ENCODE data around the gene DHX30. TPM values are rescaled to one million over a fixed set of nuclear protein-coding genes. Genes with fewer than 3 reads are reported as not detected.

DHX30 gene
- total and polyA plus RNA-seq, 2 of the 4 experiments (the other 2 are of a cell fraction): 55.6 to 57.2 TPM

DNA sequence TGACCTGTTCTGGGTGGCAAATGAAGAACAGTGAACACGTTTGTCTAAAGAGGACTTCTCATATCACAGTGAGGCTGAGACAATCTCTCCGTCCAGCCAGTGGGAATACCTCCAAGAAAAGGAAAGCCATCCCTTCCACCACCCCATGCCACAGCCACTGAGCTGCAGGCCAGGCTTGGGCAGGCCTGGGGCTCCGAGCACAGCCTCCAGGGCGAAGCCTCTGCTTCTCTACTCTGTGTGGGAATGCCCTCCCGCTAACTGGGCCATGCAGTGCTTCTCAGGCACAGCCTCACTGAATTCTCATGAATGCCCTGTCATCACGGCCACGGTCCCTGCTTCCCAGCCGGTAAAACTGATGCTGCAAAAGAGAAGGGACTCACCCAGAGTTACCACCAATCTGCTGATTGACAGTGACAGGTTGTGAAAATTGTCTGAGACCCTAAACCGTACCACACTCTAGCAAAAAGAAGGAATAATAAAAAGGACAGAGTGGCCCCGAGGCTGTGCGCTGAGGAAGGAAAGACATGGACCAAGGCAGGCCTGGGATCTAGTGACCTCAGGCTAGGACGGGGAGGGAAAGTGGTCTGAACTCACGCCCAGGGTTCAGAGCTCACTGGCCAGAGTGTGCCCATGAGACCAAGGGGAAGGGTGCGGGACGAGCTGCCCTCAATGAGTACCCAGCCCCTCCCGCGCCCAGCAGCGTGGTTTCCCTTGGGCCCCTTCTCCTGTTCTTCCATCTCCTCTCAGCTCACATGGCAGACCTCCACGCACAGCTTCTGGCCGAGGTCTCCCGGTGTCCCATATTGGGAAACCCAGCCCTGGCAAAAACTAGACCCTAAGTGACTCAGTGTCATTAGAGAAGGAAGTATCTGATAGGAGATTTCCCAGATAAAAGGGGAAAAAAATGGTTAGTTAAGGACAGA lies 52.8 kb downstream of the DHX30 start:
- peaks cover 9 to 28% of the 10 kb centered on the region in 2 experiments; a peak in 3 of 4 replicates for H3K79me1 ChIP-seq (ENCODE audit: low read depth in 1 of 2, low read length in 2 of 2)
- BruUV-seq (replicated peaks): no TSS peak
- no peaks in the 10 kb centered on the region for H3K27me3 ChIP-seq (ENCODE audit: control insufficient read depth, insufficient read depth, low read length)
- no peak for TF ChIP-seq MAFK (IDR thresholded peaks at IDR 0.05; ENCODE audit: low read depth, low read length)
- TF ChIP-seq MXI1 (IDR thresholded peaks at IDR 0.05; ENCODE audit: borderline replicate concordance, low read depth, low read length): no peak
- TF ChIP-seq RFX5 (IDR thresholded peaks at IDR 0.05; ENCODE audit: low read depth, low read length): no peak
- TF ChIP-seq SMC3 (IDR thresholded peaks at IDR 0.05; ENCODE audit: low read depth, low read length): no peak
- TF ChIP-seq BHLHE40 (IDR thresholded peaks at IDR 0.05; ENCODE audit: low read depth, low read length): no peak
- TF ChIP-seq, protein P1, sequence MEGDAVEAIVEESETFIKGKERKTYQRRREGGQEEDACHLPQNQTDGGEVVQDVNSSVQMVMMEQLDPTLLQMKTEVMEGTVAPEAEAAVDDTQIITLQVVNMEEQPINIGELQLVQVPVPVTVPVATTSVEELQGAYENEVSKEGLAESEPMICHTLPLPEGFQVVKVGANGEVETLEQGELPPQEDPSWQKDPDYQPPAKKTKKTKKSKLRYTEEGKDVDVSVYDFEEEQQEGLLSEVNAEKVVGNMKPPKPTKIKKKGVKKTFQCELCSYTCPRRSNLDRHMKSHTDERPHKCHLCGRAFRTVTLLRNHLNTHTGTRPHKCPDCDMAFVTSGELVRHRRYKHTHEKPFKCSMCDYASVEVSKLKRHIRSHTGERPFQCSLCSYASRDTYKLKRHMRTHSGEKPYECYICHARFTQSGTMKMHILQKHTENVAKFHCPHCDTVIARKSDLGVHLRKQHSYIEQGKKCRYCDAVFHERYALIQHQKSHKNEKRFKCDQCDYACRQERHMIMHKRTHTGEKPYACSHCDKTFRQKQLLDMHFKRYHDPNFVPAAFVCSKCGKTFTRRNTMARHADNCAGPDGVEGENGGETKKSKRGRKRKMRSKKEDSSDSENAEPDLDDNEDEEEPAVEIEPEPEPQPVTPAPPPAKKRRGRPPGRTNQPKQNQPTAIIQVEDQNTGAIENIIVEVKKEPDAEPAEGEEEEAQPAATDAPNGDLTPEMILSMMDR (conservative IDR thresholded peaks at IDR 0.05; ENCODE audit: low read depth, low read length): no peak
- TF ChIP-seq RAD21 (IDR thresholded peaks at IDR 0.05; ENCODE audit: low read length): no peak
- no peak for TF ChIP-seq CHD1 (IDR thresholded peaks at IDR 0.05; ENCODE audit: low read depth, low read length)
- TF ChIP-seq NFE2L2 (IDR thresholded peaks at IDR 0.05; ENCODE audit: low read depth, low read length): no peak
- no peak for TF ChIP-seq MAZ (IDR thresholded peaks at IDR 0.05; ENCODE audit: borderline replicate concordance, low read depth, low read length)
- TF ChIP-seq CEBPB (IDR thresholded peaks at IDR 0.05; ENCODE audit: low read depth, low read length): no peak
- TF ChIP-seq POLR2A (IDR thresholded peaks at IDR 0.05; ENCODE audit: low read depth, low read length): no peak
- H3K4me3 ChIP-seq (ENCODE audit: insufficient read depth, low read depth, low read length): no peak overlapping the region
- no peak overlapping the region for H2BK15ac ChIP-seq (ENCODE audit: low read depth, low read length)
- H3K36me3 ChIP-seq (ENCODE audit: control insufficient read depth, insufficient read depth, low read length): peaks cover 77% of the 10 kb centered on the region
- no peak overlapping the region for H2AFZ ChIP-seq (replicated peaks; ENCODE audit: low read length, poor library complexity)
- H3K27ac ChIP-seq (ENCODE audit: insufficient read depth, low read length): no peak overlapping the region
- no peak overlapping the region for H3K18ac ChIP-seq (ENCODE audit: low read depth, low read length)
- no peak overlapping the region for H4K91ac ChIP-seq (ENCODE audit: insufficient read depth, low read depth, low read length)
- no peak overlapping the region for H3K4ac ChIP-seq (ENCODE audit: low read depth, low read length)
- no peak overlapping the region for H2AK5ac ChIP-seq (ENCODE audit: low read depth, low read length)
- dilution Hi-C loops (cut with HindIII; ENCODE audit: low sequenced_read_pairs, unreplicated experiment) (no loop called here), in situ Hi-C loops (cut with MboI; ENCODE audit: low sequenced_read_pairs) (no loop called here), intact Hi-C loops (cut with micrococcal nuclease) (no loop called here)
- H3K23ac ChIP-seq (ENCODE audit: low read depth, low read length): no peak overlapping the region
- no peak overlapping the region for H2BK20ac ChIP-seq (ENCODE audit: low read depth, low read length)
- H4K8ac ChIP-seq (ENCODE audit: low read depth in 2 of 2, low read length in 2 of 2): no peak overlapping the region
- H3K14ac ChIP-seq (replicated peaks; ENCODE audit: low read depth, low read length): no peak overlapping the region
- no peaks in the 10 kb centered on the region for H3K4me1 ChIP-seq (ENCODE audit: control insufficient read depth, insufficient read depth, low read length)
- H2AK9ac ChIP-seq (replicated peaks; ENCODE audit: low read depth, low read length, poor library complexity): no peak overlapping the region
- no peak overlapping the region for H3K9ac ChIP-seq (ENCODE audit: low read depth, low read length)
- no peaks in the 10 kb centered on the region for H3K9me3 ChIP-seq (ENCODE audit: control insufficient read depth, insufficient read depth, low read length)
- H4K5ac ChIP-seq (ENCODE audit: low read depth, low read length): no peak overlapping the region
- H2BK5ac ChIP-seq (ENCODE audit: low read depth, low read length, poor library complexity, severe bottlenecking): no peak overlapping the region
- H4K20me1 ChIP-seq (ENCODE audit: insufficient read depth, low read length): peaks cover 11% of the 10 kb centered on the region
- ChIA-PET CTCF (interaction anchor here (0.6 kb wide), 1 partner anchor 269 kb away, joined by 4 read pairs; no protein-coding TSS in a partner anchor), POLR2A (ENCODE audit: unreplicated experiment) (no interaction called here)
- WGBS, 2 experiments (ENCODE audit: extremely low coverage in 2 of 2, insufficient read length in 1 of 2): 92% methylated on average over 11 of the region's 21 CpGs; no CpG with 5 or more reads in 1 of the 2 experiments
- H2BK120ac ChIP-seq (ENCODE audit: low read depth, low read length): no peak overlapping the region
- no peak overlapping the region for H3K56ac ChIP-seq (ENCODE audit: extremely low read depth, insufficient read depth, low read length)
- 0 out of 2 replicates have a peak, but pooled peaks cover 5% of the 10 kb centered on the region for H3K9me1 ChIP-seq (ENCODE audit: insufficient read depth, low read length)
- H3K4me2 ChIP-seq (ENCODE audit: low read depth, low read length): no peak overlapping the region
- ATAC-seq (ENCODE audit: low read depth) (no peak), DNase-seq (no peak)

Measured in IMR-90 (cell line).